GM11168 (cell line): ENCODE results near the gene CD55.

ENCODE experiments used
- in situ Hi-C: fragments of 300-500 bp; cut with MboI; formaldehyde crosslinking; loops from one replicate; pipeline ENCODE4 v1.12.0; 2022; ENCODE audit warnings: low sequenced_read_pairs; ENCODE audit not compliant: unreplicated experiment

Gene CD55

DNA sequence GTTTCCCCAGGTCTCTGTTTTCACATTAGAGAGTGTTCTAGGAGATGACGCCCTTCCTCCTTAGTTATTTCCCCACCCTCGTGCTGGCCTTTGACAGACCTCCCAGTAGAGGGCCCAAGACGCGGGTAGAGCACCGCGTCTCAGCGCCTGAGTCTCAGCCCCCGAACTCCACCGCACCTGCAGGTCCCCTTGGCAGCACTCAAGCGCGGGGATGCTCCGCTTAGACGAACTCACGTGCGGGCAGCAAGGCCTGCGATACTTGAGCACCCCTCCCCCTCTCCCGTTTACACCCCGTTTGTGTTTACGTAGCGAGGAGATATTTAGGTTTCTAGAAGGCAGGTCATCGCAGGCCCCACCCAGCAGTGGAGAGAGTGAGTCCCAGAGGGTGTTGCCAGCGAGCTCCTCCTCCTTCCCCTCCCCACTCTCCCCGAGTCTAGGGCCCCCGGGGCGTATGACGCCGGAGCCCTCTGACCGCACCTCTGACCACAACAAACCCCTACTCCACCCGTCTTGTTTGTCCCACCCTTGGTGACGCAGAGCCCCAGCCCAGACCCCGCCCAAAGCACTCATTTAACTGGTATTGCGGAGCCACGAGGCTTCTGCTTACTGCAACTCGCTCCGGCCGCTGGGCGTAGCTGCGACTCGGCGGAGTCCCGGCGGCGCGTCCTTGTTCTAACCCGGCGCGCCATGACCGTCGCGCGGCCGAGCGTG, at the start of gene CD55:
Gene CD55 (plus strand): TSS at position 600 of the 711 bp plus-strand sequence. CDS start 88 bp downstream, at position 688.
- in situ Hi-C loops: no loop called here

DNA sequence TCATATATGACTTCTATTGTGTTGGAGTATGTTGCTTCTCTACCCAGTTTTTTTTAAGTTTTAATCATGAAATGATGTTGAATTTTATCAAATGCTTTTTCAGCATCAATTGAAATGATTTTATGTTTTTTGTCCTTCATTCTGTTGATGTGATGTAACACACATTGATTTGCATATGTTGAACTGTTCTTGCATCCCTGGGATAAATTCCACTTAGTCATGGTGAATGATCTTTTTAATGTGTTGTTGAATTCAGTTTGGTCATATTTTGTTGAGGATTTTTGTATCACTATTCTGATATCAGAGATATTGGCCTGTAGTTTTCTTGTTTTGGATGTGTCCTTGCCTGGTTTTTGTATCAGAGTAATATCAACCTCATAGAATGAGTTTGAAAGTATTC, 46.6 kb upstream of the CD55 start:
- in situ Hi-C loops: no loop called here

- in situ Hi-C loops: no loop called here
These were observed 45.0 kb upstream of the CD55 start for GRCh38 chr1:207276465-207276864.

GRCh38 chr1:207277241-207277640, 44.2 kb upstream of the CD55 start:
- in situ Hi-C loops: no loop called here

DNA sequence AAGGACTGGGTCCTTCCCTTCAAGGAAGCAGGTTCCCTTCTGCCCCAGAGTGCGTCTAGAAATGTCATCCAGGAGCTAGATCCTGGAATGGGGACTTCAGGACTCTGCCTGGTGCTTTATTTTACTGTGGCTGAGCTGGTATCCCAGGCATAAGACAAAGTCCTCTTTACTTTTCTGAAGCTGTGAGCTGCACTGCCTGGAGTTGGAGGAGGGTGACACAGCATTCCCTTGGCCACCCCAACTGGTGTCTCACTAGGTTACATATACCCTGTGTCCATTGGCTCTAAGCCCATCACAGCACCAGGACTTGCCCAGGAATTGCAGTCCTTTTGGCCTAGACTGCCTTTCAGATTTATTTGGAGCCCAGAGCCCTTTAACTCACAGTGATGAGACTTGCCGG, 41.8 kb upstream of the CD55 start:
- in situ Hi-C loops: no loop called here

GRCh38 chr1:207280706-207281105, 40.8 kb upstream of the CD55 start:
- in situ Hi-C loops: no loop called here

DNA sequence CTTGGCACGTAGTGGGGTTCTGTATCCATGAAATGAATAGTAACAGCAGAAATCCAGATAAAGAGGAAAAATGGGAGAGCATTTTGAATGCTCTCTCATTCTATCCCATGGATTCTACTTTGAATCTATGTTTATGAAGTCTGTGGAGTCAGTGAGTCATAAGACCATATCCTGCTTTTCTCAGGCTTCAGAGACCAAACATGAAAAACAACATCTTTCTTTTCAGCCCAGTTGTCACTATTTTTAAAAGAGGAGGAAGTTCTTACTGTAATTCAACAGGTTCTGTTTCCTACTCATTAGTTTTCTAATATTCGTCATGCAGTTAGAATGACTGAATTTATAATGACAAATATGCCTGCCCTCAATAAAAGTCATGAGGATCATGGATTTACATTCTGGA, 39.4 kb upstream of the CD55 start:
- in situ Hi-C loops: no loop called here

DNA sequence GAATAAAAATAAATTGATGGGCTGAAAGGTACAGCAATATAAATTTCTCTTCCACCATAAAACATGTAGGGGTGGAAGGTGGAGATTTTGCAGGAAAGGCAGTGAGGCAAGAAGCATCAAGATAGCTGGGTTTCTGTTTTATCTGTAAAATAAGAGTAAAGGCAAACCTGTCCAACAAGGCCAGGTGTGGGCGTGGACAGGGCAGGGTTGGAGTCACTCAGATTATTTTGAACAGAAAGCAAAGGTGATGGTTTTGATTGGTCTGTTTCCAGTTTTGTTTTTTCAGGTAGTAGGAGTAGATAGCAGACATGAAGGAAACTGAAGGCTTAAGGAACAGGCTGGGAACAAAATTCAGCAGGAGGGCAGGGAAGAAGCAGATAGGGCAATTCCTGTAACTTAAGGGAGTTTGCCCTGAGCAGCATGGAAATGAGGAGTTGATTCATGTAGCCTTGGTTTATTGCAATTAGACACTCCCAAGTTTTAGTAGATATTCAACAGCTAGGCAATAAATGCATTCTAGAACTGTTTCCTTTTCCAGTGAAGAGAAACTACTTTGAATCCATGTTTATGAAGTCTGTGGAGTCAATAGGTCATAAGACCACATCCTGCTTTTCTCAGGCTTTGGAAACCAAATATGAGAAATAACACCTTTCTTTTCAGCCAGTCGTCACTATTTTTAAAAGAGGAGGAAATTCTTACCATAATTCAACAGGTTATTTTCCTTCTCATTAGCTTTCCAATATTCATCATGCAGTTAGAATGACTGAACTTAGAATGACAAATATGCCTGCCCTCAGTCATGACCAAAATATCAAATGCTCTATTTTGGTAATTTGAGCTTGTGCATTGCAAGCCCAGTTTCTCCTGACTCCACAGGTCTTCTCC, 38.7 kb upstream of the CD55 start:
- in situ Hi-C loops: no loop called here

GRCh38 chr1:207283421-207283820, 38.1 kb upstream of the CD55 start:
- in situ Hi-C loops: no loop called here

- in situ Hi-C loops: no loop called here
These were observed 37.1 kb upstream of the CD55 start for GRCh38 chr1:207284209-207284897.

- in situ Hi-C loops: no loop called here
These were observed 34.6 kb upstream of the CD55 start for GRCh38 chr1:207286786-207287468.

GRCh38 chr1:207288315-207288714, 33.2 kb upstream of the CD55 start:
- in situ Hi-C loops: no loop called here

DNA sequence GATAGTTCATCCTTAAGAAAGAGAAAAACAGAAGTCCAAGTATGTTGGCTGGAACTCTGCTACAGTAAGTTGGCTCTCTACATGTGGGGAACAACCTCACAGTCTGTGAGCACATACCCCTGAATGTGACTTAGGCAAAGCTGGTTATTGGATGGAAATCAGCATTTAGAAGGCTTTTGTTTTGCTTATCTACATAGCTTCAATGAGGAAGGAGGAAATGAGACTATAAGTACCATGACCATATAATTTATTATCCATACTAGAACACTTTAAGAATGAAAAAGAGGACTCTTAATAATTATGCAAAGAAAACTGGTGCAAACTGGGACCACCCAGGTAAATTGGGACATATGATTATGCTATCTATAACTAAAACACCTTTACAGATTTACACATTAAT, 31.7 kb upstream of the CD55 start:
- in situ Hi-C loops: no loop called here

DNA sequence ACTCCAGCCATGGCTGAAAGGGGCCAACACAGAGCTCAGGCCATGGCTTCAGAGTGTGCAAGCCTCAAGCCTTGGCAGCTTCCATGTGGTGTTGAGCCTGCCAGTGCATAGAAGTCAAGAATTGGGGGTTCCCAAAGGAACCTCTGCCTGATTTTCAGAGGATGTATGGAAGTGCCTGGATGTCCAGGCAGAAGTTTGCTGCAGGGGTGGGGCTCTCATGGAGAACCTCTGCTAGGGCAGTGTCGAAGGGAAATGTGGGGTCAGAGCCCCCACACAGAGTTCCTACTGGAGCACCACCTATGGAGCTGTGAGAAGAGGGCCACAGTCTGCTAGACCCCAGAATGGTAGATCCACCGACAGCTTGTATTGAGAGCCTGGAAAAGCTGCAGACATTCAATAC, 29.8 kb upstream of the CD55 start:
- in situ Hi-C loops: no loop called here

DNA sequence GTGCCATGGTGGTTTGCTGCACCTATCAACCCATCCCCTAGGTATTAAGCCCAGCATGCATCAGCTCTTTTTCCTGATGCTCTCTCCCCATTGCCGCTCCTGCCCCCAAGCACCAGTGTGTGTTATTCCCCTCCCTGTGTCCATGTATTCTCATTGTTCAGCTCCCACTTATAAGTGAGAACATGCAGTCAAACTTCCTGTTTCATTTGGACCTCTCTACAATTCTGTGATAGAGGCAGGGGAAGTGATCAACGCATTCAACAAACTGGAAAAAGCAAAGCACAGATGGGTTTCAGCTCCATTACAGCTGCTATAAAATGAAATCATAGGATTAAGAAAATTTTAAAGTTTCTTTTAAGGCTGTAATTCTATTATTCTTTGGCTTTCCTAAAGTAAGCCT, 23.3 kb upstream of the CD55 start:
- in situ Hi-C loops: no loop called here

DNA sequence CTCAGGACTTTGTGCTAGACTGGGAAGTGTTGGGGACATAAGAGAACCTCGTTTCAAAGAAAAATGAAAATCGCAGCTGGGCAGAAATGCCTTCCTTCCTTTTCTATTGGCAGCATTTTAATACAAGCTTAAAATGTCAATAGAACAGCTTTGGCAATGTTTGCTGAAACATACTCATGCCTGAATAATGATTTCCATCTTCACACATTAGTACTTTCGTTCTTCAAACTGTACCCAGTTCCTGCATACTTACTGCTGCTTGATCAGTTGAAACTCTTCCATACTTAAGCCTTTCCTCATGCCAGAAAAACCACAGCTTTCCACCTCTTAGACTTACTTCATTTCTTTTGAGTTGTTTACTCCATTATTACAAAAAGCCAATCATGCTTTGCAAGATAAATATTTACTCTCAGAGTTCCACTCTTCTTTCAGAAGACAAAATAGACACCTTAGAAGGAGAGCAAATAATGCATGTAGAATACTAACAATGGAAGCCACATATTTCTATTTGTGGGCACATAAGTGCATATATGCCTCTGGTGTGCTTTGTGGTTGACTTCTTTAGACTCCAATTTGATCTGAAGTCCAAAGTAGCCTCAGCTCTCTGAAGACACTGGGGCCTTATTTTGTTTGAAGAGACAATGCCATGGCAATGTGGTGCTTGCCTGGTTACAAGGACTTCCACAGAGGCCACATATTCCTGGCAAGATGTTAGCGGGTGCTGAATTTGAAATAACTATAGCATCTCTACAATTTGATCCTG, 22.7 kb upstream of the CD55 start:
- in situ Hi-C loops: no loop called here

DNA sequence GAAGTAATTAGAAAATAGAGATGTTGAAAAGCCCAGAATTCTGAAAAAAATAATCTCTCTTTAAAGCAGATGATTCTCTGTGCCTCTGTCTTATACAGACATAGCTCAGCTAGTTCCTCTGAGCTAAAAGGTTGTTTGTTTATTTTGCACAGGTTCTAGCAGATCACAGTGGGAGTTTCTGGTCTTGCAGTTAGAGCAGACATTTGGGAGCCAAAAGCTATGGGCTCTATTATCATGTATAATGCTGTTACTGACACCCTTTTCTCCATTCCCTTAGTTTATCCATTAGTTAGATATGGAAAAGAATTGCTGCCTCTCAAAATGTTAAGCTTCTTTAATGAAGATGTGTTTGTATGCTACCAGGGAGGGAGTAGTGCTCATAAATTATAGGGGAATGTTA, 20.5 kb upstream of the CD55 start:
- in situ Hi-C loops: no loop called here

DNA sequence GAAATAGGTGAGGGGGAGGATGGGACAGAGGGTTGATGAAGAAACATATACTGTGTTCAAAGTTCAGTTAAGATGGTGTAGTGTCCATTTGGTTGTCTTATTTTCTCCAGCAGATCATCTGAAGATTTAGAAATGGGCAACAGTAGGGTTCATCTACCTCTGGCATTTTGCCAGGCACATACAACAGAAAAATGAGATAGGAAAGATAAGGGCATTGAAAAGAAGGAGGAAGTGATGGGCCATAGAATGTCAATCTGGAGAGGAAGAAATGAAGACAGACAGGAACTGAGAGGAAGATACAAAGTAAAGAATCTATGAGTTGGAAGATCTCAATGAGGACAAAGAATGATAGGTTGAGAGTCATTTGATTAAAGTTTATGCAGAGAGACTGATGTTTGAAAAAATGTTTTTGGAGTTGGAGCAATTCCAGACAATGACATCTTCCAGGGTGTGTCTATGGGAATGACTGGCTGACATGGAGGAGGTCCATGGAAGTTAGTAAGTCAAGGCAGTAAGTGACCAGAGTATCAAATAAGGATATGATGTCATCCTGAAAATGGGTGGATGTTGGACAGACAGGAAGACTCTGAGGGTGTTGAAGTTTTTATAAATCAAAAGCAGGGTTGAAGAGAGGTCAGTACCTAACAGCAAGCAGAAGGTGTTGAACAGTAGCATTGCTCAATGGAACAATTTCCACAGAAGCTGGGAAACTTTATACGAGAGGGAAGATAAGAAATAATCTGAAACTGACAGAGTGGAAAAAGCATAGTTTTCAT, 18.7 kb upstream of the CD55 start:
- in situ Hi-C loops: no loop called here
